Testis (tissue), 2 donors: ENCODE results near the gene EEFSEC.

Experiments
- CTCF ChIP-seq, 3 experiments: fragments of 450-650 bp in 2 of 3; fragments of 200-600 bp in 1 of 3; sonication (generic) in 1 of 3; IDR thresholded peaks; one replicate each; pipeline ENCODE4 v1.5.1; 2016 to 2019; ENCODE audit warnings: antibody characterized with exemption in 3 of 3, mild to moderate bottlenecking in 2 of 3, moderate library complexity in 1 of 3
- POLR2A ChIP-seq: fragments of 450-650 bp; IDR thresholded peaks from one replicate; pipeline ENCODE4 v1.6.1; 2017; ENCODE audit warnings: antibody characterized with exemption, mild to moderate bottlenecking, moderate library complexity

GRCh38 chr3:128309026-128309425, 155.7 kb downstream of the EEFSEC start:
- TF ChIP-seq CTCF (IDR thresholded peaks at IDR 0.05) = no peak
- no peak for TF ChIP-seq POLR2A
